Psoas muscle (tissue), 8 donors: Measurements from ENCODE around the gene RNF44. TPM values are rescaled to one million over a fixed set of nuclear protein-coding genes. Genes with fewer than 3 reads are reported as not detected.

Source experiments
- ATAC-seq, 4 donors: fragments of 200-7000 bp; cut with Tn5 transposase; one replicate each; pipeline ENCODE4 v1.9.1; 2020; ENCODE audit warnings: moderate library complexity in 3 of 4, mild to moderate bottlenecking in 2 of 4
- DNase-seq, 2 donors: peaks; one replicate each; pipeline ENCODE4 v3.0.0-alpha.2; 2020
- H3K27ac ChIP-seq: fragments of 200-600 bp; one replicate; pipeline ENCODE4 v1.8.0; 2022
- H3K27me3 ChIP-seq, 3 donors: fragments of 200-600 bp in 1 of 3; one replicate each; pipeline versions ENCODE4 v1.6.1 to v1.8.0; 2013 to 2022; ENCODE audit warnings: low read length in 2 of 3, mild to moderate bottlenecking in 2 of 3, moderate library complexity in 1 of 3; ENCODE audit not compliant: insufficient read depth in 3 of 3
- H3K36me3 ChIP-seq, 2 donors: fragments of 200-600 bp in 1 of 2; one replicate each; pipeline versions ENCODE4 v1.6.1 to v1.8.0; 2013 to 2022; ENCODE audit warnings: low read depth in 1 of 2, mild to moderate bottlenecking in 1 of 2, moderate library complexity in 1 of 2; ENCODE audit not compliant: insufficient read depth in 1 of 2
- H3K4me1 ChIP-seq: fragments of 200-600 bp; one replicate; pipeline ENCODE4 v1.8.0; 2022
- H3K4me3 ChIP-seq: fragments of 200-600 bp; one replicate; pipeline ENCODE4 v1.8.0; 2022; ENCODE audit warnings: mild to moderate bottlenecking
- H3K9me3 ChIP-seq: fragments of 200-600 bp; one replicate; pipeline ENCODE4 v1.8.0; 2022
- CTCF ChIP-seq: fragments of 200-600 bp; IDR thresholded peaks from one replicate; pipeline ENCODE4 v1.8.0; 2022; ENCODE audit warnings: antibody characterized with exemption
- WGBS, 3 donors: extraction: QIAGEN DNeasy Blood & Tissue Kit; methylation state at CpG; one replicate each; pipeline versions ENCODE4 v1.1.6 to v1.1.7; 2013; 5-methylcytosine and 5-hydroxymethylcytosine counted together
- intact Hi-C, 2 donors: fragments of 100-400 bp; cut with DNase I; formaldehyde crosslinking; loops; one replicate each; pipeline versions ENCODE4 v1.11.0 to v1.14.2; 2022
- polyA plus RNA-seq, 3 donors: library from polyadenylated mRNA; stranded (reverse); fragments of 200-250 nt; gene quantifications; one replicate each; pipeline ENCODE4 v1.2.3, GENCODE V29; 2013
- total RNA-seq, 4 donors: library from RNA; stranded (reverse); fragmentation: NEBNext Ultra II Directional in 2 of 4; extraction: Animal tissue kit (Norgen Biotek cat#: 25700) in 2 of 4; gene quantifications; one replicate each; pipeline versions ENCODE4 v1.2.1 to v1.2.4, GENCODE V29; 2021 to 2023
- donor health status: healthy with polysubstance abuse.
- donor health status: DM: no; HTN: no; CAD: no; lungs with moderate emphysema.
- donor health status: Bipolar disorder and iron deficiency.
- donor health status: healthy.
- donor health status: DM: yes; HTN: yes; CAD: no.
- donor health status: DM: no; HTN: no; CAD: no.
- donor health status: DM: no; HTN: no; CAD: no.
- donor health status: DM: yes; HTN: yes; CAD: no.

Gene RNF44
- total and polyA plus RNA-seq, 7 donors: 5.6 to 22.4 (median 14.2) TPM

DNA sequence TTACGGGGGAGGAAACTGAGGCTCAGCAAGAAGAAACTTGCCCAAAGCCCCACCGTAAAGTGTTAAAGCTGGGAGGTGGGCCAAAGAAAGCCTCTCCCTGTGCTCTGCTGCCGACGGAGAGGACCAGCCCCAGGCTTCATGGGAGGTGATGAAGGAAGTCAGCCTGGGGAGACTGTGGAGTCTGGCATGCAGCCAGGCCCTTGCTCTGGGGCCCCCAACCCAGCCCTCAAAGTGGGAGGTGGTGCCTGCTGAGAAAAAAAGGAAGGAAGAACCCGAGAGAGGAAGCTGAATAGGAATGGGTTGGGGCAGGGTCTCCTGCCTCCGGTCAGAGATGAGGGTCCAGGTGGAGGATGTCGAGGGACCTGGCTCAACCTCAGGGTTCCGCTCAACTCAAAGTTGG lies 3.8 kb downstream of the RNF44 start:
- intact Hi-C loops: loop anchor here in 1 of 2 donors (5.0 kb wide), 1 partner anchor 86 kb away; the partner anchor contains the start of gene FAF2
- no peak for ATAC-seq

GRCh38 chr5:176532795-176533194 lies 4.4 kb downstream of the RNF44 start:
- ATAC-seq (no peak), DNase-seq (no peak)
- 84 to 90% (median 86%) methylated on average over 8 to 9 of the region's 9 CpGs for WGBS, 3 donors
- H3K27ac ChIP-seq: peak overlapping the region; percentile 96
- H3K27me3 ChIP-seq: no peaks in the 10 kb centered on the region
- no peak overlapping the region for H3K4me3 ChIP-seq
- intact Hi-C loops: loop anchor here in 1 of 2 donors (5.0 kb wide), 1 partner anchor 85 kb away; the partner anchor contains the start of gene FAF2
- peaks cover 27% of the 10 kb centered on the region for H3K4me1 ChIP-seq
- peaks cover 7 to 38% of the 10 kb centered on the region in 2 donors for H3K36me3 ChIP-seq
- TF ChIP-seq CTCF: no peak
- H3K9me3 ChIP-seq: no peaks in the 10 kb centered on the region

More for the DNA sequence above, 3.8 kb downstream of the RNF44 start:
- no peak for TF ChIP-seq CTCF
- peaks cover 7 to 32% of the 10 kb centered on the region in 2 donors for H3K36me3 ChIP-seq
- H3K4me3 ChIP-seq: peak overlapping the region; percentile 77
- WGBS, 3 donors: 37 to 39% (median 39%) methylated on average over 8 of the region's 8 CpGs
- H3K4me1 ChIP-seq: peaks cover 31% of the 10 kb centered on the region
- DNase-seq: no peak
- H3K27me3 ChIP-seq: no peaks in the 10 kb centered on the region
- no peaks in the 10 kb centered on the region for H3K9me3 ChIP-seq
- peak overlapping the region; percentile 96 for H3K27ac ChIP-seq

GRCh38 chr5:176531902-176532493 lies 5.2 kb downstream of the RNF44 start:
- TF ChIP-seq CTCF: no peak
- Histone ChIP-seq H3K27ac (no peak overlapping the region), H3K9me3 (no peaks in the 10 kb centered on the region), H3K36me3 (peaks cover 7 to 46% of the 10 kb centered on the region in 2 donors), H3K27me3 (no peaks in the 10 kb centered on the region), H3K4me3 (no peak overlapping the region), H3K4me1 (peaks cover 27% of the 10 kb centered on the region)
- no peak for ATAC-seq
- DNase-seq: no peak
- WGBS, 3 donors: 79 to 84% (median 82%) methylated on average over 24 to 28 of the region's 28 CpGs
- intact Hi-C loops: loop anchor here in 1 of 2 donors (5.0 kb wide), 1 partner anchor 85 kb away; the partner anchor contains the start of gene FAF2

GRCh38 chr5:176530983-176531901 lies 6.0 kb downstream of the RNF44 start:
- Histone ChIP-seq H3K4me3 (no peak overlapping the region), H3K4me1 (peaks cover 27% of the 10 kb centered on the region), H3K27me3 (no peaks in the 10 kb centered on the region), H3K36me3 (peaks cover 7 to 48% of the 10 kb centered on the region in 2 donors), H3K9me3 (no peaks in the 10 kb centered on the region), H3K27ac (no peak overlapping the region)
- ATAC-seq (no peak), DNase-seq (no peak)
- WGBS, 3 donors: 36 to 52% (median 42%) methylated on average over 23 to 24 of the region's 24 CpGs
- intact Hi-C loops: loop anchor here in 1 of 2 donors (5.0 kb wide), 1 partner anchor 84 kb away; the partner anchor contains the start of gene FAF2
- TF ChIP-seq CTCF: no peak
